OCI-LY1 (cell line): ENCODE results near the gene MYBL2.

Experiments used
- H2AFZ ChIP-seq: fragments of 200-600 bp; sonication (generic), shearing (Covaris generic); 2 replicates; pipeline ENCODE4 v1.6.0; 2014; ENCODE audit warnings: antibody characterized with exemption, mild to moderate bottlenecking, low read length
- H3F3A ChIP-seq: fragments of 200-600 bp; sonication (generic), shearing (Covaris generic); 2 replicates; pipeline ENCODE4 v1.6.0; 2014; ENCODE audit warnings: mild to moderate bottlenecking, antibody characterized with exemption, low read length, moderate library complexity; ENCODE audit not compliant: insufficient read depth
- H3K27ac ChIP-seq: fragments of 200-600 bp; sonication (generic); 2 replicates; pipeline ENCODE4 v1.5.1; 2014; ENCODE audit warnings: low read length, mixed run types, mild to moderate bottlenecking, low read depth; ENCODE audit not compliant: poor library complexity, severe bottlenecking
- H3K27me3 ChIP-seq: fragments of 200-600 bp; sonication (generic); 2 replicates; pipeline ENCODE4 v1.6.0; 2014; ENCODE audit warnings: antibody characterized with exemption, mild to moderate bottlenecking, low read length, moderate library complexity; ENCODE audit not compliant: insufficient read depth
- H3K36me3 ChIP-seq: fragments of 200-600 bp; sonication (generic); 2 replicates; pipeline ENCODE4 v1.6.1; 2014; ENCODE audit warnings: mild to moderate bottlenecking, antibody characterized with exemption, low read length, moderate library complexity, mixed read lengths; ENCODE audit not compliant: insufficient read depth
- H3K4me1 ChIP-seq: fragments of 200-600 bp; sonication (generic); 2 replicates; pipeline ENCODE4 v1.5.1; 2014; ENCODE audit warnings: mild to moderate bottlenecking, low read length, moderate library complexity; ENCODE audit not compliant: insufficient read depth, severe bottlenecking
- H3K4me2 ChIP-seq: fragments of 200-600 bp; sonication (generic), shearing (Covaris generic); 2 replicates; pipeline ENCODE4 v1.6.1; 2014; ENCODE audit warnings: low read length
- H3K4me3 ChIP-seq: fragments of 200-600 bp; sonication (generic); 2 replicates; pipeline ENCODE4 v1.5.1; 2014; ENCODE audit warnings: low read length, low read depth, mild to moderate bottlenecking, mixed read lengths; ENCODE audit not compliant: poor library complexity, severe bottlenecking
- H3K79me2 ChIP-seq: fragments of 200-600 bp; shearing (Covaris generic); 2 replicates; pipeline ENCODE4 v1.6.1; 2016; ENCODE audit warnings: mixed run types, low read length, mixed read lengths; ENCODE audit not compliant: insufficient read depth
- H3K9ac ChIP-seq: fragments of 200-600 bp; sonication (generic), shearing (Covaris generic); 2 replicates; pipeline ENCODE4 v1.6.1; 2014; ENCODE audit warnings: mild to moderate bottlenecking, low read length, mixed read lengths
- H3K9me2 ChIP-seq: fragments of 200-600 bp; sonication (generic), shearing (Covaris generic); 2 replicates; pipeline ENCODE4 v1.6.1; 2014; ENCODE audit warnings: low read depth, mild to moderate bottlenecking, low read length, mixed read lengths
- H3K9me3 ChIP-seq: fragments of 200-600 bp; shearing (Covaris generic); 2 replicates; pipeline ENCODE4 v1.6.1; 2014; ENCODE audit warnings: low read length, mixed read lengths
- H4K20me1 ChIP-seq: fragments of 200-600 bp; sonication (generic), shearing (Covaris generic); 2 replicates; pipeline ENCODE4 v1.6.0; 2016; ENCODE audit warnings: mild to moderate bottlenecking, low read length; ENCODE audit not compliant: insufficient read depth
- EZH2 ChIP-seq: fragments of 200-600 bp; sonication (generic), shearing (Covaris generic); IDR thresholded peaks from 2 replicates; pipeline ENCODE4 v1.8.0; 2017; ENCODE audit warnings: borderline replicate concordance, mixed run types, mild to moderate bottlenecking, antibody characterized with exemption, low read length, moderate library complexity, mixed read lengths
- TF ChIP-seq, protein P1 (sequence below): fragments of 200-600 bp; sonication (generic), shearing (Covaris generic); IDR thresholded peaks from 2 replicates; pipeline ENCODE4 v1.5.1; 2017; ENCODE audit warnings: mild to moderate bottlenecking, antibody characterized with exemption, low read length, moderate library complexity, mixed read lengths

Gene MYBL2

DNA sequence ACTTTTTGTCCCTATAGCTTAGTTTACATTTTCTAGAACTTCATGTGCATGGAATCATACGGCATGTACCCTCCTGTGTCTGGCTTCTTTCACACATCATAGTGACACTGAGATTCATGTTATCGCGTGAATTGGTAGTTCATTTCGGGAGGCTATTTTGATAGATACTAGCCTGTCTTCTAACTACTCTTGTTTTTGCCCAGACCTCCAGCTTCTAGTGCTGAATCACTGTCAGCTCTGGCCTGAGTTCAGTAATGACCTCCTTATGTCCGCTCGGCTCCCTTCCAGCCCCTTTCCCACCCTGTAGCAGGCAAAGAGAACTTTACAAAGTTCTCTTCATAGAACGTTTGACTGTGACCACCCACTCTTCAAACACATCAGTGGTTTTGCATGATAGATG is 14.1 kb downstream of the MYBL2 start:
- Histone ChIP-seq H3K4me3 (peak overlapping the region; percentile 48), H3K4me2 (peak overlapping the region; percentile 66), H3F3A (peaks cover 13% of the 10 kb centered on the region; the same call in 1 of the 2 replicates), H3K36me3 (peaks cover 55% of the 10 kb centered on the region), H4K20me1 (no peaks in the 10 kb centered on the region), H2AFZ (no peak overlapping the region), H3K9me3 (no peaks in the 10 kb centered on the region), H3K79me2 (peaks cover 20% of the 10 kb centered on the region), H3K4me1 (peaks cover 65% of the 10 kb centered on the region), H3K9ac (peak overlapping the region; percentile 68), H3K27me3 (no peaks in the 10 kb centered on the region), H3K27ac (peak overlapping the region; percentile 99), H3K9me2 (no peaks in the 10 kb centered on the region)
- TF ChIP-seq, protein P1, sequence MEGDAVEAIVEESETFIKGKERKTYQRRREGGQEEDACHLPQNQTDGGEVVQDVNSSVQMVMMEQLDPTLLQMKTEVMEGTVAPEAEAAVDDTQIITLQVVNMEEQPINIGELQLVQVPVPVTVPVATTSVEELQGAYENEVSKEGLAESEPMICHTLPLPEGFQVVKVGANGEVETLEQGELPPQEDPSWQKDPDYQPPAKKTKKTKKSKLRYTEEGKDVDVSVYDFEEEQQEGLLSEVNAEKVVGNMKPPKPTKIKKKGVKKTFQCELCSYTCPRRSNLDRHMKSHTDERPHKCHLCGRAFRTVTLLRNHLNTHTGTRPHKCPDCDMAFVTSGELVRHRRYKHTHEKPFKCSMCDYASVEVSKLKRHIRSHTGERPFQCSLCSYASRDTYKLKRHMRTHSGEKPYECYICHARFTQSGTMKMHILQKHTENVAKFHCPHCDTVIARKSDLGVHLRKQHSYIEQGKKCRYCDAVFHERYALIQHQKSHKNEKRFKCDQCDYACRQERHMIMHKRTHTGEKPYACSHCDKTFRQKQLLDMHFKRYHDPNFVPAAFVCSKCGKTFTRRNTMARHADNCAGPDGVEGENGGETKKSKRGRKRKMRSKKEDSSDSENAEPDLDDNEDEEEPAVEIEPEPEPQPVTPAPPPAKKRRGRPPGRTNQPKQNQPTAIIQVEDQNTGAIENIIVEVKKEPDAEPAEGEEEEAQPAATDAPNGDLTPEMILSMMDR: no peak
- no peak for TF ChIP-seq EZH2

DNA sequence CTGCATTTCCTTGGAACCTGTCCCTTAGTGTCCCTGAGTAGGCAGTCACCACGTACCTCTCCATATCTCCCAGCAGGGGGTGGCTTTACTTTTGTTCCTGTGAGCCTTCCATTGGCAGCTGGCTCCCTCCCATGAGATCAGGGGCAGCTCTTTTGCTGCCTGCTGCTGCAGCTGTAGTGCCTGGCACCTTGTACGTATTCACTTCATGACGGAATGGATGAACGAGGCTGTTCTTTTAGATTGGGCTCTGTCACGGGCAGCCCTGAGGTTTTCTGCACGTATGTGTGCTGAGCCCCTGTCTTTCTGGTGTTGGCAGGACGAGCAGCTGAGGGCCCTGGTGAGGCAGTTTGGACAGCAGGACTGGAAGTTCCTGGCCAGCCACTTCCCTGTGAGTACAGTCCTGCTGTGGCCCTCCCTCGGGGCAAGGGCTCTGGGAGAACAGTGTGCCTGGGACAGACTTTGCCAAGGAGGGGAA is 14.6 kb downstream of the MYBL2 start:
- Histone ChIP-seq H3K9ac (peak overlapping the region; percentile 68), H2AFZ (no peak overlapping the region), H3K9me3 (no peaks in the 10 kb centered on the region), H3K4me3 (peak overlapping the region; percentile 48), H3K79me2 (peaks cover 17% of the 10 kb centered on the region), H3K27ac (peak overlapping the region; percentile 99), H3K4me2 (peak overlapping the region; percentile 66), H3K9me2 (no peaks in the 10 kb centered on the region), H3F3A (peaks cover 13% of the 10 kb centered on the region; the same call in 1 of the 2 replicates), H3K36me3 (peaks cover 55% of the 10 kb centered on the region), H3K4me1 (peaks cover 62% of the 10 kb centered on the region), H4K20me1 (no peaks in the 10 kb centered on the region), H3K27me3 (no peaks in the 10 kb centered on the region)
- TF ChIP-seq EZH2: no peak
- TF ChIP-seq, protein P1: peak; percentile 36; the same call in 1 of the 2 replicates

DNA sequence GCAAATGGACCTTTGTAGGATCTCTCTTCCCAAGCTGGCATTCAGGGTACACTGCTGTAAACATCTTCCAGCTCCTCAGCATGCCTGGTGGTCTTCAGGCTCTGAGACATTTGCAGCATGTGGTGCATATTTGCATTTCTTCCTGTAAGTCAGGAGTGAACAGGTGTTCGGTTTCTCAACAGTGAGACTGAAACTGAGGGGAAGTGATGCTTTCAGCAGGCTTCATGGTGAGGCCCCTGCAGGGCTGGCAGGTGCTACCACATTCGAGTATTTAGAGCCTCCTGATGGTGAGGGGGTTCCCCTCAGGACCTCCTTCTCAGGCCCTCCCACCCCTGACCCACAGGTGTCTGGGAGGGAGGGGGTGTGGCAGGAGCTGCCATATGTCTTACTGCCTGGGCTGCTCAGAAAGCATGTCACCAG is 15.1 kb downstream of the MYBL2 start:
- H3K4me3 ChIP-seq: peak overlapping the region; percentile 48
- H3K27ac ChIP-seq: peak overlapping the region; percentile 99

More for the DNA sequence above, 15.1 kb downstream of the MYBL2 start:
- Histone ChIP-seq H3K79me2 (peaks cover 12% of the 10 kb centered on the region), H4K20me1 (no peaks in the 10 kb centered on the region), H3K9ac (peak overlapping the region; percentile 68), H3K36me3 (peaks cover 55% of the 10 kb centered on the region), H3K9me2 (no peaks in the 10 kb centered on the region), H3K9me3 (no peaks in the 10 kb centered on the region), H2AFZ (no peak overlapping the region), H3F3A (peaks cover 13% of the 10 kb centered on the region; the same call in 1 of the 2 replicates), H3K4me1 (peaks cover 59% of the 10 kb centered on the region), H3K4me2 (peak overlapping the region; percentile 66), H3K27me3 (no peaks in the 10 kb centered on the region)
- TF ChIP-seq EZH2: no peak
- TF ChIP-seq, protein P1: no peak
